ENCODE measurements around the gene ELANE.

- TF ChIP-seq, protein P1, sequence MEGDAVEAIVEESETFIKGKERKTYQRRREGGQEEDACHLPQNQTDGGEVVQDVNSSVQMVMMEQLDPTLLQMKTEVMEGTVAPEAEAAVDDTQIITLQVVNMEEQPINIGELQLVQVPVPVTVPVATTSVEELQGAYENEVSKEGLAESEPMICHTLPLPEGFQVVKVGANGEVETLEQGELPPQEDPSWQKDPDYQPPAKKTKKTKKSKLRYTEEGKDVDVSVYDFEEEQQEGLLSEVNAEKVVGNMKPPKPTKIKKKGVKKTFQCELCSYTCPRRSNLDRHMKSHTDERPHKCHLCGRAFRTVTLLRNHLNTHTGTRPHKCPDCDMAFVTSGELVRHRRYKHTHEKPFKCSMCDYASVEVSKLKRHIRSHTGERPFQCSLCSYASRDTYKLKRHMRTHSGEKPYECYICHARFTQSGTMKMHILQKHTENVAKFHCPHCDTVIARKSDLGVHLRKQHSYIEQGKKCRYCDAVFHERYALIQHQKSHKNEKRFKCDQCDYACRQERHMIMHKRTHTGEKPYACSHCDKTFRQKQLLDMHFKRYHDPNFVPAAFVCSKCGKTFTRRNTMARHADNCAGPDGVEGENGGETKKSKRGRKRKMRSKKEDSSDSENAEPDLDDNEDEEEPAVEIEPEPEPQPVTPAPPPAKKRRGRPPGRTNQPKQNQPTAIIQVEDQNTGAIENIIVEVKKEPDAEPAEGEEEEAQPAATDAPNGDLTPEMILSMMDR (IDR thresholded peaks at IDR 0.05; ENCODE audit: poor library complexity): no peak
- no peak for TF ChIP-seq EZH2 (IDR thresholded peaks at IDR 0.05; ENCODE audit: borderline replicate concordance)
Measured at GRCh38 chr19:863315-863620, 11.2 kb downstream of the ELANE start.

All from hepatocyte (in vitro differentiated cells).